ENCODE measurements around the gene OR7G1.

- TF ChIP-seq EZH2 (IDR thresholded peaks at IDR 0.05; ENCODE audit: low read depth), result no peak
- TF ChIP-seq CTCF (conservative IDR thresholded peaks at IDR 0.05), result no peak
Measured at GRCh38 chr19:9109959-9110358, 5.6 kb downstream of the OR7G1 start.
